ENCODE results near the gene PIK3CA. TPM values are rescaled to one million over a fixed set of nuclear protein-coding genes. Genes with fewer than 3 reads are reported as not detected.
"Not testable (repeated sequence)": the region's sequence is repeated elsewhere in the genome, so short reads cannot be mapped to it uniquely, and the experiment has no call there.

PIK3CA gene
- total RNA-seq, 1 experiment from 2014 or later = 13.4 TPM

DNA sequence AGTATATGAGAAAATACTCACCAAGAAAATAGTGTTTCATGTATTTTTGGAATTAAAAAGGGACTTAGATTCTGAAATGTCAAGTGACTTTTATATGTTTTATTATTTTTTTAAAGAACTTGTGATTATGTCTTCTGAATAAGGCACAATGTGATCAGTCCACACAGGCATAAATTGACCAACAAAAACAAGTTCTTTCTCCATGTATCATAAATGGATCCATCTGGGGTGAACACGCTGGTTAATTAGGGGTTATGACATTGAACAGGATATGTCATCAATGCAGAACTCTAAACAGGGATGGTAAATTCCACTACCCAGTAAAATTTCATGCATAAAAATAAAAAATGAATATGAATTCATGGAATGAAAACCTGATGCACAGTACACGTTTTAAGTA is 31.3 kb upstream of the PIK3CA start:
- Histone ChIP-seq H4K20me1 (ENCODE audit: low read length) (no peaks in the 10 kb centered on the region), H3K9me3 (ENCODE audit: low read length) (no peaks in the 10 kb centered on the region), H3K27ac (ENCODE audit: low read length) (no peak overlapping the region), H3K9ac (ENCODE audit: low read length) (no peak overlapping the region), H3K79me2 (ENCODE audit: low read length) (no peaks in the 10 kb centered on the region), H3K9me2 (replicated peaks; ENCODE audit: low read length) (no peaks in the 10 kb centered on the region), H3K4me2 (ENCODE audit: low read length) (no peak overlapping the region), H2AFZ (ENCODE audit: low read length) (no peak overlapping the region), H3K36me3 (ENCODE audit: low read depth, low read length) (no peaks in the 10 kb centered on the region), H3K4me3 (ENCODE audit: low read length) (no peak overlapping the region), H3K27me3 (ENCODE audit: low read length) (no peaks in the 10 kb centered on the region), H3F3A (ENCODE audit: low read length, unreplicated experiment) (no peaks in the 10 kb centered on the region), H3K4me1 (ENCODE audit: insufficient read depth, low read length) (peaks cover 11% of the 10 kb centered on the region)
- ATAC-seq (no peak), DNase-seq (no peak)
- BruUV-seq (replicated peaks) = no TSS peak
- POLR2A ChIA-PET (ENCODE audit: unreplicated experiment) = no interaction called here
- intact Hi-C loops (cut with micrococcal nuclease) = no loop called here
- TF ChIP-seq EZH2 (IDR thresholded peaks at IDR 0.05; ENCODE audit: low read length, unreplicated experiment) (no peak), EZH2phosphoT487 (IDR thresholded peaks at IDR 0.05; ENCODE audit: borderline replicate concordance, low read length) (no peak)
- TF ChIP-seq, protein P1, sequence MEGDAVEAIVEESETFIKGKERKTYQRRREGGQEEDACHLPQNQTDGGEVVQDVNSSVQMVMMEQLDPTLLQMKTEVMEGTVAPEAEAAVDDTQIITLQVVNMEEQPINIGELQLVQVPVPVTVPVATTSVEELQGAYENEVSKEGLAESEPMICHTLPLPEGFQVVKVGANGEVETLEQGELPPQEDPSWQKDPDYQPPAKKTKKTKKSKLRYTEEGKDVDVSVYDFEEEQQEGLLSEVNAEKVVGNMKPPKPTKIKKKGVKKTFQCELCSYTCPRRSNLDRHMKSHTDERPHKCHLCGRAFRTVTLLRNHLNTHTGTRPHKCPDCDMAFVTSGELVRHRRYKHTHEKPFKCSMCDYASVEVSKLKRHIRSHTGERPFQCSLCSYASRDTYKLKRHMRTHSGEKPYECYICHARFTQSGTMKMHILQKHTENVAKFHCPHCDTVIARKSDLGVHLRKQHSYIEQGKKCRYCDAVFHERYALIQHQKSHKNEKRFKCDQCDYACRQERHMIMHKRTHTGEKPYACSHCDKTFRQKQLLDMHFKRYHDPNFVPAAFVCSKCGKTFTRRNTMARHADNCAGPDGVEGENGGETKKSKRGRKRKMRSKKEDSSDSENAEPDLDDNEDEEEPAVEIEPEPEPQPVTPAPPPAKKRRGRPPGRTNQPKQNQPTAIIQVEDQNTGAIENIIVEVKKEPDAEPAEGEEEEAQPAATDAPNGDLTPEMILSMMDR (conservative IDR thresholded peaks at IDR 0.05; ENCODE audit: low read depth, low read length) = no peak
- CTCF ChIA-PET = no interaction called here

DNA sequence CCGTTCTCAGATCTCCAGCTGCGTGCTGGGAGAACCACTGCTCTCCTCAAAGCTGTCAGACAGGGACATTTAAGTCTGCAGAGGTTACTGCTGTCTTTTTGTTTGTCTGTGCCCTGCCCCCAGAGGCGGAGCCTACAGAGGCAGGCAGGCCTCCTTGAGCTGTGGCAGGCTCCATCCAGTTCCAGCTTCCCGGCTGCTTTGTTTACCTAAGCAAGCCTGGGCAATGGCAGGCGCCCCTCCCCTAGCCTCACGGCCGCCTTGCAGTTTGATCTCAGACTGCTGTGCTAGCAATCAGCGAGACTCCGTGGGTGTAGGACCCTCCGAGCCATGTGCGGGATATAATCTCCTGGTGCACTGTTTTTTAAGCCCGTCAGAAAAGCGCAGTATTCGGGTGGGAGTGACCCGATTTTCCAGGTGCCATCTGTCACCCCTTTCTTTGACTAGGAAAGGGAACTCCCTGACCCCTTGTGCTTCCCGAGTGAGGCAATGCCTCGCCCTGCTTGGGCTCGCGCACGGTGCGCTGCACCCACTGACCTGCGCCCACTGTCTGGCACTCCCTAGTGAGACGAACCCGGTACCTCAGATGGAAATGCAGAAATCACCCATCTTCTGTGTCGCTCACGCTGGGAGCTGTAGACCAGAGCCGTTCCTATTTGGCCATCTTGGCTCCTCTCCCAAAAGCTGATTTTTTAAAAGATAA is 15.8 kb upstream of the PIK3CA start:
- H3K9me2 ChIP-seq (replicated peaks; ENCODE audit: low read length); H3K36me3 ChIP-seq (ENCODE audit: low read depth, low read length); H3K9ac ChIP-seq (ENCODE audit: low read length); H3F3A ChIP-seq (ENCODE audit: low read length, unreplicated experiment); H3K9me3 ChIP-seq (ENCODE audit: low read length); BruUV-seq (replicated peaks); H4K20me1 ChIP-seq (ENCODE audit: low read length); H3K79me2 ChIP-seq (ENCODE audit: low read length); H3K4me1 ChIP-seq (ENCODE audit: insufficient read depth, low read length); H3K27me3 ChIP-seq (ENCODE audit: low read length); H3K27ac ChIP-seq (ENCODE audit: low read length); POLR2A ChIA-PET (ENCODE audit: unreplicated experiment): not testable (repeated sequence)
- peak overlapping the region; percentile 83 for H3K4me2 ChIP-seq (ENCODE audit: low read length)
- H2AFZ ChIP-seq (ENCODE audit: low read length) = peak overlapping the region; percentile 77
- intact Hi-C loops (cut with micrococcal nuclease) = loop anchor here (1.0 kb wide), 1 partner anchor 27 kb away; no protein-coding TSS in a partner anchor
- CTCF ChIA-PET = interaction anchor here (0.6 kb wide), 1 partner anchor 121 kb away, joined by 3 read pairs; no protein-coding TSS in a partner anchor
- peak overlapping the region; percentile 63 for H3K4me3 ChIP-seq (ENCODE audit: low read length)
- DNase-seq (peak; percentile 36), ATAC-seq (peak; percentile 20; the same call in 1 of the 2 replicates)

DNA sequence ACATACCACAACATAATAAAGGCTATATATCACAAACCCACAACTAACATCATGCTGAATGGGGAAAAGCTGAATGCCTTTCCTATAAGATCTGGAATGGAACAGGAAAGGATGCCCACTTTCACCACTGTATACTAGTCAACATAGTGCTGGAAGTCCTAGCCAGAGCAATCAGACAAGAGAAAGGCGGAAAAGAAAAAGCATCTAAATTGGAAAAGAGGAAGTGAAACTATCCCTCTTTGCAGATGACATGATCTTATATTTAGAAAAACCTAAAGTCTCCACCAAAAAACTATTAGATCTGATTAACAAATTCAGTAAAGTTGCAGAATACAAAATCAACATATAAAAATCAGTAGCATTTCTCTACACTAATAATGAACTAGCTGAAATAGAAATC is 14.6 kb upstream of the PIK3CA start:
- no peak for ATAC-seq
- H3K9me2 ChIP-seq (replicated peaks; ENCODE audit: low read length) = no peaks in the 10 kb centered on the region
- POLR2A ChIA-PET (ENCODE audit: unreplicated experiment) = no interaction called here

More for the DNA sequence above, 14.6 kb upstream of the PIK3CA start:
- H3K4me1 ChIP-seq (ENCODE audit: insufficient read depth, low read length) = no peaks in the 10 kb centered on the region
- no peaks in the 10 kb centered on the region for H3K27me3 ChIP-seq (ENCODE audit: low read length)
- H3K9ac ChIP-seq (ENCODE audit: low read length) = no peak overlapping the region
- CTCF ChIA-PET = no interaction called here
- H3K27ac ChIP-seq (ENCODE audit: low read length) = no peak overlapping the region
- intact Hi-C loops (cut with micrococcal nuclease) = no loop called here
- no peaks in the 10 kb centered on the region for H3K9me3 ChIP-seq (ENCODE audit: low read length)
- TF ChIP-seq EZH2 (IDR thresholded peaks at IDR 0.05; ENCODE audit: low read length, unreplicated experiment) (no peak), EZH2phosphoT487 (IDR thresholded peaks at IDR 0.05; ENCODE audit: borderline replicate concordance, low read length) (no peak)
- TF ChIP-seq, protein P1 (conservative IDR thresholded peaks at IDR 0.05; ENCODE audit: low read depth, low read length) = no peak
- DNase-seq = no peak
- no peaks in the 10 kb centered on the region for H3F3A ChIP-seq (ENCODE audit: low read length, unreplicated experiment)
- H4K20me1 ChIP-seq (ENCODE audit: low read length) = no peaks in the 10 kb centered on the region
- H3K4me3 ChIP-seq (ENCODE audit: low read length) = no peak overlapping the region
- no peaks in the 10 kb centered on the region for H3K79me2 ChIP-seq (ENCODE audit: low read length)
- H3K4me2 ChIP-seq (ENCODE audit: low read length) = no peak overlapping the region
- BruUV-seq (replicated peaks) = no TSS peak
- H3K36me3 ChIP-seq (ENCODE audit: low read depth, low read length) = no peaks in the 10 kb centered on the region
- no peak overlapping the region for H2AFZ ChIP-seq (ENCODE audit: low read length)
